ENCODE results near the gene CALHM6. TPM values are rescaled to one million over a fixed set of nuclear protein-coding genes. Genes with fewer than 3 reads are reported as not detected.

CALHM6 gene
- total and polyA plus RNA-seq, 2 experiments from 2014 or later: 1.2 to 1.6 TPM

- H3K27ac Mint-ChIP-seq: no peak overlapping the region
- H3K27me3 Mint-ChIP-seq (ENCODE audit: insufficient read depth, low read depth, poor library complexity): no peaks in the 10 kb centered on the region
- H3K27me3 ChIP-seq (ENCODE audit: insufficient read depth): no peaks in the 10 kb centered on the region
- H3K36me3 ChIP-seq (ENCODE audit: insufficient read depth): no peaks in the 10 kb centered on the region
- H3K36me3 Mint-ChIP-seq (ENCODE audit: low read depth): no peaks in the 10 kb centered on the region
- DNase-seq (ENCODE audit: low spot score) (peak; percentile 44), ATAC-seq (peak; percentile 64)
- no peak overlapping the region for H3K27ac ChIP-seq (ENCODE audit: low read depth)
- no peak overlapping the region for H2AFZ ChIP-seq
- H3K4me3 ChIP-seq: no peak overlapping the region
- peak overlapping the region; percentile 18; the same call in 1 of the 2 replicates for H3K4me2 ChIP-seq
- no peak overlapping the region for H3K4me3 Mint-ChIP-seq
- TF ChIP-seq CTCF (conservative IDR thresholded peaks at IDR 0.05; ENCODE audit: low read depth in 2 of 2): peak; percentile 60 to 65
- no peak for TF ChIP-seq STAT1 (IDR thresholded peaks at IDR 0.05; ENCODE audit: unreplicated experiment)
- peaks cover 38% of the 10 kb centered on the region for H3K4me1 Mint-ChIP-seq
- H3K4me1 ChIP-seq (ENCODE audit: insufficient read depth): peaks cover 19% of the 10 kb centered on the region
- no peaks in the 10 kb centered on the region for H3K79me2 ChIP-seq (replicated peaks; ENCODE audit: insufficient read depth)
- H3K9me3 Mint-ChIP-seq: no peaks in the 10 kb centered on the region
- H4K20me1 ChIP-seq (replicated peaks; ENCODE audit: insufficient read depth): no peaks in the 10 kb centered on the region
- H3K9me2 ChIP-seq (ENCODE audit: insufficient read depth): no peaks in the 10 kb centered on the region
- no peaks in the 10 kb centered on the region for H3F3A ChIP-seq (replicated peaks; ENCODE audit: low read depth)
Measured at GRCh38 chr6:116444092-116444491, 17.1 kb upstream of the CALHM6 start.

GRCh38 chr6:116444575-116444974, 16.6 kb upstream of the CALHM6 start:
- Histone ChIP-seq H3K36me3 (ENCODE audit: insufficient read depth) (no peaks in the 10 kb centered on the region), H3K79me2 (replicated peaks; ENCODE audit: insufficient read depth) (no peaks in the 10 kb centered on the region), H4K20me1 (replicated peaks; ENCODE audit: insufficient read depth) (no peaks in the 10 kb centered on the region), H3K27ac (ENCODE audit: low read depth) (no peak overlapping the region), H3K9me2 (ENCODE audit: insufficient read depth) (no peaks in the 10 kb centered on the region), H3K4me3 (no peak overlapping the region), H3F3A (replicated peaks; ENCODE audit: low read depth) (no peaks in the 10 kb centered on the region), H3K4me1 (ENCODE audit: insufficient read depth) (peaks cover 19% of the 10 kb centered on the region), H2AFZ (no peak overlapping the region), H3K4me2 (no peak overlapping the region), H3K27me3 (ENCODE audit: insufficient read depth) (no peaks in the 10 kb centered on the region)
- DNase-seq (ENCODE audit: low spot score) (no peak), ATAC-seq (no peak)
- Mint-ChIP-seq H3K9me3 (no peaks in the 10 kb centered on the region), H3K27me3 (ENCODE audit: insufficient read depth, low read depth, poor library complexity) (no peaks in the 10 kb centered on the region), H3K4me3 (no peak overlapping the region), H3K27ac (no peak overlapping the region), H3K4me1 (peaks cover 35% of the 10 kb centered on the region), H3K36me3 (ENCODE audit: low read depth) (no peaks in the 10 kb centered on the region)
- TF ChIP-seq POLR2AphosphoS5 (IDR thresholded peaks at IDR 0.05; ENCODE audit: low read depth) (no peak), EZH2 (IDR thresholded peaks at IDR 0.05; ENCODE audit: low read depth, unreplicated experiment) (no peak), CTCF (conservative IDR thresholded peaks at IDR 0.05; ENCODE audit: low read depth in 2 of 2) (no peak), ETS1 (IDR thresholded peaks at IDR 0.05) (no peak), NANOG (IDR thresholded peaks at IDR 0.05; ENCODE audit: borderline replicate concordance) (no peak), EZH2phosphoT487 (IDR thresholded peaks at IDR 0.05; ENCODE audit: unreplicated experiment) (no peak), CREB1 (CRISPR knock-in tag; IDR thresholded peaks at IDR 0.05; ENCODE audit: low read depth) (no peak), JUNB (IDR thresholded peaks at IDR 0.05; ENCODE audit: unreplicated experiment) (no peak), ZNF114 (CRISPR knock-in tag; IDR thresholded peaks at IDR 0.05) (no peak), ZNF331 (CRISPR knock-in tag; IDR thresholded peaks at IDR 0.05; ENCODE audit: low read depth) (no peak), ZNF462 (CRISPR knock-in tag; IDR thresholded peaks at IDR 0.05) (no peak)
